ENCODE data around the gene COA7. TPM values are rescaled to one million over a fixed set of nuclear protein-coding genes. Genes with fewer than 3 reads are reported as not detected.

Gene COA7
- total RNA-seq (19.1 TPM), polyA plus RNA-seq (ENCODE audit: insufficient read depth, low read depth, low replicate concordance) (12.2 TPM)
- long read RNA-seq, donor 1, full-length matches to known transcripts: 9 of 9 reads
- long read RNA-seq, donor 1, partial matches to known transcripts: 0 of 9 reads
- long read RNA-seq, donor 1, other reads (novel, unspliced or antisense): 0 of 9 reads
- long read RNA-seq, donor 2, full-length matches to known transcripts: 8 of 8 reads
- long read RNA-seq, donor 2, partial matches to known transcripts: 0 of 8 reads
- long read RNA-seq, donor 2, other reads (novel, unspliced or antisense): 0 of 8 reads
- long read RNA-seq, donor 3, full-length matches to known transcripts: 8 of 8 reads
- long read RNA-seq, donor 3, partial matches to known transcripts: 0 of 8 reads
- long read RNA-seq, donor 3, other reads (novel, unspliced or antisense): 0 of 8 reads
- long read RNA-seq, donor 4, full-length matches to known transcripts: 7 of 7 reads
- long read RNA-seq, donor 4, partial matches to known transcripts: 0 of 7 reads
- long read RNA-seq, donor 4, other reads (novel, unspliced or antisense): 0 of 7 reads
- long read RNA-seq, donor 5, full-length matches to known transcripts: 1 of 1 reads
- long read RNA-seq, donor 5, partial matches to known transcripts: 0 of 1 reads
- long read RNA-seq, donor 5, other reads (novel, unspliced or antisense): 0 of 1 reads
- long read RNA-seq, donor 6, full-length matches to known transcripts: 4 of 4 reads
- long read RNA-seq, donor 6, partial matches to known transcripts: 0 of 4 reads
- long read RNA-seq, donor 6, other reads (novel, unspliced or antisense): 0 of 4 reads
- long read RNA-seq, donor 7, full-length matches to known transcripts: 14 of 16 reads
- long read RNA-seq, donor 7, partial matches to known transcripts: 0 of 16 reads
- long read RNA-seq, donor 7, other reads (novel, unspliced or antisense): 2 of 16 reads
- long read RNA-seq, donor 8, full-length matches to known transcripts: 6 of 6 reads
- long read RNA-seq, donor 8, partial matches to known transcripts: 0 of 6 reads
- long read RNA-seq, donor 8, other reads (novel, unspliced or antisense): 0 of 6 reads
- long read RNA-seq, donor 9, full-length matches to known transcripts: 4 of 4 reads
- long read RNA-seq, donor 9, partial matches to known transcripts: 0 of 4 reads
- long read RNA-seq, donor 9, other reads (novel, unspliced or antisense): 0 of 4 reads
- long read RNA-seq, donor 10, full-length matches to known transcripts: 10 of 10 reads
- long read RNA-seq, donor 10, partial matches to known transcripts: 0 of 10 reads
- long read RNA-seq, donor 10, other reads (novel, unspliced or antisense): 0 of 10 reads

GRCh38 chr1:52697795-52698674 lies at the start of gene COA7:
COA7 (minus strand) TSS chr1:52698347; CDS start chr1:52698326, 21 bp downstream.
- FAIRE-seq: no peak
- Histone ChIP-seq H3K4me3 (ENCODE audit: low read length in 3 of 3) (peak within 1 kb of the TSS; percentile 89 to 93 (median 89)), H3K36me3 (ENCODE audit: control insufficient read depth in 2 of 3, insufficient read depth in 3 of 3, low read length in 3 of 3) (no peaks in the 10 kb centered on the region), H3K27ac (ENCODE audit: low read depth in 2 of 2, low read length in 2 of 2) (peak within 1 kb of the TSS; percentile 81 to 86), H3K9me3 (ENCODE audit: control insufficient read depth in 2 of 3, insufficient read depth in 1 of 3, low read length in 3 of 3) (no peaks in the 10 kb centered on the region), H3K9ac (ENCODE audit: low read length in 3 of 3) (peak within 1 kb of the TSS; percentile 70 to 87 (median 77)), H3K4me1 (ENCODE audit: control insufficient read depth in 2 of 3, insufficient read depth in 2 of 3, low read depth in 1 of 3, low read length in 3 of 3) (peaks cover 0 to 14% (median 6%) of the 10 kb centered on the region in 3 donors), H3K27me3 (ENCODE audit: control insufficient read depth, insufficient read depth, low read length) (no peaks in the 10 kb centered on the region)
- intact Hi-C loops (cut with DNase I): no loop called here
- TF ChIP-seq, protein P1, sequence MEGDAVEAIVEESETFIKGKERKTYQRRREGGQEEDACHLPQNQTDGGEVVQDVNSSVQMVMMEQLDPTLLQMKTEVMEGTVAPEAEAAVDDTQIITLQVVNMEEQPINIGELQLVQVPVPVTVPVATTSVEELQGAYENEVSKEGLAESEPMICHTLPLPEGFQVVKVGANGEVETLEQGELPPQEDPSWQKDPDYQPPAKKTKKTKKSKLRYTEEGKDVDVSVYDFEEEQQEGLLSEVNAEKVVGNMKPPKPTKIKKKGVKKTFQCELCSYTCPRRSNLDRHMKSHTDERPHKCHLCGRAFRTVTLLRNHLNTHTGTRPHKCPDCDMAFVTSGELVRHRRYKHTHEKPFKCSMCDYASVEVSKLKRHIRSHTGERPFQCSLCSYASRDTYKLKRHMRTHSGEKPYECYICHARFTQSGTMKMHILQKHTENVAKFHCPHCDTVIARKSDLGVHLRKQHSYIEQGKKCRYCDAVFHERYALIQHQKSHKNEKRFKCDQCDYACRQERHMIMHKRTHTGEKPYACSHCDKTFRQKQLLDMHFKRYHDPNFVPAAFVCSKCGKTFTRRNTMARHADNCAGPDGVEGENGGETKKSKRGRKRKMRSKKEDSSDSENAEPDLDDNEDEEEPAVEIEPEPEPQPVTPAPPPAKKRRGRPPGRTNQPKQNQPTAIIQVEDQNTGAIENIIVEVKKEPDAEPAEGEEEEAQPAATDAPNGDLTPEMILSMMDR (IDR thresholded peaks at IDR 0.05; ENCODE audit: borderline replicate concordance, extremely low read depth, insufficient read depth): no peak
- peak; percentile 89 to 96 (median 94) for DNase-seq

DNA sequence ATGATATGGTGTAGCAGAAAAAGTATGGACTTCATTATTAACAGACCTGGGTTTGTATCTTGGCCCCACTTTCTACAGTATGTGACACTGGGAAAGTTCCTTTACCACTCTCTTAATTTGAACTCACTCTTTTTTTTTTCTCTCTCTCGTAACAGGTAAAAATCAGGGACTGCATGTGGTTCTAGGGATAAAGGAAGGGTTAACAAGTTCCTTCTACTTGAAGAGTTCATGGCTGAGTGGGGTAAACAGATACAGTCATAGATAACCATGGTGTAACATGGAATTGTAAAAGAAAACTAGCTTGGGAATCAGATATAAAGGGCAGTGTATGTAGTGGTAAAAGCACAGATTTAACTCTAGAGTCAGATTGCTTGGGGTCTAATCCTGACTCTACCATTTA lies 49.3 kb upstream of the COA7 start:
- H3K4me1 ChIP-seq (ENCODE audit: control insufficient read depth in 2 of 3, insufficient read depth in 2 of 3, low read depth in 1 of 3, low read length in 3 of 3): peaks cover 0 to 24% (median 7%) of the 10 kb centered on the region in 3 donors
- TF ChIP-seq, protein P1 (IDR thresholded peaks at IDR 0.05; ENCODE audit: borderline replicate concordance, extremely low read depth, insufficient read depth): no peak

GRCh38 chr1:52746189-52746588 lies 48.0 kb upstream of the COA7 start:
- H3K4me3 ChIP-seq (ENCODE audit: low read length in 3 of 3): no peak overlapping the region
- H3K27ac ChIP-seq (ENCODE audit: low read depth in 2 of 2, low read length in 2 of 2): no peak overlapping the region
- peaks cover 0 to 2% (median 0%) of the 10 kb centered on the region in 3 donors for H3K36me3 ChIP-seq (ENCODE audit: control insufficient read depth in 2 of 3, insufficient read depth in 3 of 3, low read length in 3 of 3)
- no peak for FAIRE-seq
- DNase-seq: no peak
- no peak overlapping the region for H3K9ac ChIP-seq (ENCODE audit: low read length in 3 of 3)
- no peaks in the 10 kb centered on the region for H3K27me3 ChIP-seq (ENCODE audit: control insufficient read depth, insufficient read depth, low read length)
- no peaks in the 10 kb centered on the region for H3K9me3 ChIP-seq (ENCODE audit: control insufficient read depth in 2 of 3, insufficient read depth in 1 of 3, low read length in 3 of 3)
- TF ChIP-seq, protein P1 (IDR thresholded peaks at IDR 0.05; ENCODE audit: borderline replicate concordance, extremely low read depth, insufficient read depth): no peak
- intact Hi-C loops (cut with DNase I): no loop called here
- peaks cover 0 to 16% (median 2%) of the 10 kb centered on the region in 3 donors for H3K4me1 ChIP-seq (ENCODE audit: control insufficient read depth in 2 of 3, insufficient read depth in 2 of 3, low read depth in 1 of 3, low read length in 3 of 3)

More for the DNA sequence above, 49.3 kb upstream of the COA7 start:
- no peak for DNase-seq
- Histone ChIP-seq H3K9me3 (ENCODE audit: control insufficient read depth in 2 of 3, insufficient read depth in 1 of 3, low read length in 3 of 3) (no peaks in the 10 kb centered on the region), H3K36me3 (ENCODE audit: control insufficient read depth in 2 of 3, insufficient read depth in 3 of 3, low read length in 3 of 3) (peaks cover 0 to 2% (median 0%) of the 10 kb centered on the region in 3 donors), H3K27ac (ENCODE audit: low read depth in 2 of 2, low read length in 2 of 2) (no peak overlapping the region), H3K4me3 (ENCODE audit: low read length in 3 of 3) (no peak overlapping the region), H3K9ac (ENCODE audit: low read length in 3 of 3) (no peak overlapping the region), H3K27me3 (ENCODE audit: control insufficient read depth, insufficient read depth, low read length) (no peaks in the 10 kb centered on the region)
- intact Hi-C loops (cut with DNase I): no loop called here
- no peak for FAIRE-seq

All from kidney (tissue), 22 donors.